ENCODE measurements around the gene PEAK1.

The PEAK1 gene

GRCh38 chr15:77122576-77122975 lies 297.3 kb downstream of the PEAK1 start:
- ATAC-seq, result no peak
- TF ChIP-seq BACH2 (CRISPR knock-in tag; IDR thresholded peaks at IDR 0.05; ENCODE audit: borderline replicate concordance) (no peak), ZNF565 (CRISPR knock-in tag; conservative IDR thresholded peaks at IDR 0.05; ENCODE audit: low read depth) (no peak), TOX (CRISPR knock-in tag; IDR thresholded peaks at IDR 0.05; ENCODE audit: borderline replicate concordance) (no peak), ZNF70 (CRISPR knock-in tag; IDR thresholded peaks at IDR 0.05) (no peak), TSHZ2 (CRISPR knock-in tag; IDR thresholded peaks at IDR 0.05) (no peak), ESRRG (CRISPR knock-in tag; IDR thresholded peaks at IDR 0.05) (no peak), TCF4 (CRISPR knock-in tag; IDR thresholded peaks at IDR 0.05; ENCODE audit: borderline replicate concordance) (no peak), ZFP3 (CRISPR knock-in tag; IDR thresholded peaks at IDR 0.05) (no peak)

GRCh38 chr15:77121599-77121998 lies 298.3 kb downstream of the PEAK1 start:
- no peak for ATAC-seq
- no peak for TF ChIP-seq ISL1 (CRISPR knock-in tag; IDR thresholded peaks at IDR 0.05)
- no peak for TF ChIP-seq PPARA (CRISPR knock-in tag; IDR thresholded peaks at IDR 0.05; ENCODE audit: borderline replicate concordance)
- TF ChIP-seq ZNF70 (CRISPR knock-in tag; IDR thresholded peaks at IDR 0.05), result no peak
- no peak for TF ChIP-seq GLIS3 (CRISPR knock-in tag; IDR thresholded peaks at IDR 0.05)
- no peak for TF ChIP-seq CREB5 (CRISPR knock-in tag; IDR thresholded peaks at IDR 0.05; ENCODE audit: low read depth)
- TF ChIP-seq ZFP30 (CRISPR knock-in tag; IDR thresholded peaks at IDR 0.05), result no peak
- no peak for TF ChIP-seq POU6F1 (CRISPR knock-in tag; IDR thresholded peaks at IDR 0.05; ENCODE audit: borderline replicate concordance, low read depth)
- no peak for TF ChIP-seq ARNTL (CRISPR knock-in tag; IDR thresholded peaks at IDR 0.05; ENCODE audit: borderline replicate concordance, low read depth)
- TF ChIP-seq TSHZ2 (CRISPR knock-in tag; IDR thresholded peaks at IDR 0.05), result no peak
- TF ChIP-seq SNAI2 (CRISPR knock-in tag; IDR thresholded peaks at IDR 0.05), result no peak
- no peak for TF ChIP-seq ZFP3 (CRISPR knock-in tag; IDR thresholded peaks at IDR 0.05)
- no peak for TF ChIP-seq TCF4 (CRISPR knock-in tag; IDR thresholded peaks at IDR 0.05; ENCODE audit: borderline replicate concordance)

GRCh38 chr15:77120576-77120975 lies 299.3 kb downstream of the PEAK1 start:
- ATAC-seq, result no peak
- TF ChIP-seq POU6F1 (CRISPR knock-in tag; IDR thresholded peaks at IDR 0.05; ENCODE audit: borderline replicate concordance, low read depth) (no peak), CSRNP3 (CRISPR knock-in tag; IDR thresholded peaks at IDR 0.05) (no peak), ISL1 (CRISPR knock-in tag; IDR thresholded peaks at IDR 0.05) (no peak), OSR1 (CRISPR knock-in tag; IDR thresholded peaks at IDR 0.05) (no peak), GLIS3 (CRISPR knock-in tag; IDR thresholded peaks at IDR 0.05) (no peak), PPARA (CRISPR knock-in tag; IDR thresholded peaks at IDR 0.05; ENCODE audit: borderline replicate concordance) (no peak), ZFP30 (CRISPR knock-in tag; IDR thresholded peaks at IDR 0.05) (no peak), TSHZ2 (CRISPR knock-in tag; IDR thresholded peaks at IDR 0.05) (no peak), ZNF8 (CRISPR knock-in tag; IDR thresholded peaks at IDR 0.05) (no peak), CREB5 (CRISPR knock-in tag; IDR thresholded peaks at IDR 0.05; ENCODE audit: low read depth) (no peak), SNAI2 (CRISPR knock-in tag; IDR thresholded peaks at IDR 0.05) (no peak), BACH2 (CRISPR knock-in tag; IDR thresholded peaks at IDR 0.05; ENCODE audit: borderline replicate concordance) (no peak), ZNF70 (CRISPR knock-in tag; IDR thresholded peaks at IDR 0.05) (no peak), CSDC2 (CRISPR knock-in tag; IDR thresholded peaks at IDR 0.05) (no peak), TCF4 (CRISPR knock-in tag; IDR thresholded peaks at IDR 0.05; ENCODE audit: borderline replicate concordance) (no peak), ESRRG (CRISPR knock-in tag; IDR thresholded peaks at IDR 0.05) (no peak)

All from SK-N-SH treated with all-trans-retinoic acid at 6 μM for 48 hours (cell line).